Vagina (tissue), 2 donors: ENCODE measurements around the gene LRCH1.

ENCODE experiments used
- CTCF ChIP-seq, 3 experiments: fragments of 450-650 bp in 2 of 3; fragments of 200-600 bp in 1 of 3; sonication (generic) in 1 of 3; IDR thresholded peaks; one replicate each; pipeline ENCODE4 v1.5.1; 2017 to 2019; ENCODE audit warnings: antibody characterized with exemption in 3 of 3, mild to moderate bottlenecking in 2 of 3, moderate library complexity in 2 of 3
- POLR2A ChIP-seq, 2 donors: fragments of 450-650 bp; IDR thresholded peaks; one replicate each; pipeline ENCODE4 v1.6.1; 2017; ENCODE audit warnings: antibody characterized with exemption in 2 of 2, mild to moderate bottlenecking in 2 of 2, moderate library complexity in 2 of 2
- POLR2AphosphoS5 ChIP-seq, 2 donors: sonication (generic); formaldehyde crosslinking; IDR thresholded peaks; one replicate each; pipeline ENCODE4 v1.9.0; 2017; ENCODE audit warnings: antibody characterized with exemption in 2 of 2, mild to moderate bottlenecking in 2 of 2, low read depth in 1 of 2; ENCODE audit not compliant: insufficient read depth in 1 of 2

DNA sequence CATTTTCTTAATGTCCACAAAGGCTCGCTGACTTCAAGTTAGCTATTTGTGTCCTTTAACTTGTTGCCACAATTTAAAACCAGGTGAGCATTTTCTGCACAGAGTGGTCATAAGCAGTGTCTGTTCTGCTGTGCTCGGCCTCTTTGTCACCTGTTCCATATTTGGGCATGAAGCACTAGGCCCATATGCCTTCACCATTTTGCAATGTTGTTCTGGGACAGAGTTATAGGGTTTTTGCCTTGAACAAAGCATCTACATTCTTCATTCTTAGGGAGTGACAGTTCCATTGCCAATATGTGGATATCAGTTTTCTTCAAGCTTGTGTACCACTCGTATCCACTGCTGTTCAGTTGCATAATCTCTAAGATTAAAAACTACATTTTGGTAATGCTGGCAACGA, 56.1 kb downstream of the LRCH1 start:
- TF ChIP-seq CTCF (IDR thresholded peaks at IDR 0.05) (no peak), POLR2A (IDR thresholded peaks at IDR 0.05) (no peak), POLR2AphosphoS5 (IDR thresholded peaks at IDR 0.05; ENCODE audit: insufficient read depth in 1 of 2, low read depth in 1 of 2) (no peak)
